HEK293 (cell line): ENCODE data around the gene MBD1.

Experiments used
- CTCF ChIA-PET: fragments of 350-600 bp; formaldehyde crosslinking; extraction: SDS; loops from one replicate; lab custom pipeline; 2021; ENCODE audit warnings: antibody characterized with exemption; lab: Yijun Ruan, JAX
- POLR2A ChIA-PET: fragments of 300-600 bp; formaldehyde crosslinking; extraction: SDS; loops from one replicate; lab custom pipeline; 2020; ENCODE audit warnings: antibody characterized with exemption, inconsistent platforms; lab: Yijun Ruan, JAX
- H3K27ac ChIP-seq: fragments of 200-500 bp; sonication (Bioruptor generic); 2 replicates; pipeline ENCODE4 v1.5.1; 2014; ENCODE audit warnings: low read depth, low read length, control low read depth, inconsistent platforms; ENCODE audit errors: extremely low read depth
- H3K36me3 ChIP-seq, 2 experiments: fragments of 200-500 bp in 1 of 2; sonication (Bioruptor generic) in 1 of 2; 1 replicate in 1 of 2; 2 replicates in 1 of 2; pipeline ENCODE4 v1.5.1; 2014 to 2017; ENCODE audit warnings: inconsistent platforms in 2 of 2, low read length in 2 of 2; ENCODE audit not compliant: control insufficient read depth in 2 of 2, insufficient read depth in 1 of 2
- H3K4me1 ChIP-seq: fragments of 200-500 bp; sonication (Bioruptor generic); 2 replicates; pipeline ENCODE4 v1.5.1; 2014; ENCODE audit warnings: mild to moderate bottlenecking, low read length, inconsistent platforms; ENCODE audit not compliant: control insufficient read depth, insufficient read depth
- H3K4me3 ChIP-seq: 2 replicates; pipeline ENCODE4 v1.5.1; 2011; ENCODE audit warnings: low read depth, mild to moderate bottlenecking, control low read depth, low read length, moderate library complexity
- H3K9me3 ChIP-seq: fragments of 200-500 bp; sonication (Bioruptor generic); 2 replicates; pipeline ENCODE4 v1.5.1; 2014; ENCODE audit warnings: low read depth, low read length, inconsistent platforms; ENCODE audit not compliant: control insufficient read depth, insufficient read depth
- CTCF ChIP-seq: fragments of 450-650 bp; formaldehyde crosslinking; IDR thresholded peaks from 2 replicates; pipeline ENCODE4 v1.5.1; 2016; ENCODE audit warnings: missing biosample characterization, missing genetic modification characterization
- KLF1 ChIP-seq: fragments of 450-650 bp; formaldehyde crosslinking; IDR thresholded peaks from 2 replicates; pipeline ENCODE4 v1.5.1; 2016; ENCODE audit warnings: missing biosample characterization, missing genetic modification characterization
- PRDM1 ChIP-seq: fragments of 450-650 bp; formaldehyde crosslinking; IDR thresholded peaks from 2 replicates; pipeline ENCODE4; 2016; ENCODE audit warnings: missing biosample characterization, missing genetic modification characterization
- SETDB1 ChIP-seq: IDR thresholded peaks from one replicate; pipeline ENCODE4 v1.6.1; 2017; ENCODE audit warnings: mild to moderate bottlenecking, low read length, moderate library complexity, mixed read lengths; ENCODE audit not compliant: insufficient read length
- ZBTB11 ChIP-seq: fragments of 450-650 bp; formaldehyde crosslinking; conservative IDR thresholded peaks from 2 replicates; pipeline ENCODE4 v1.5.1; 2016; ENCODE audit warnings: low read depth, missing biosample characterization, missing genetic modification characterization
- ZBTB48 ChIP-seq: fragments of 450-650 bp; formaldehyde crosslinking; IDR thresholded peaks from 2 replicates; pipeline ENCODE4 v1.5.1; 2016; ENCODE audit warnings: missing biosample characterization, missing genetic modification characterization
- ZBTB49 ChIP-seq: fragments of 450-650 bp; formaldehyde crosslinking; IDR thresholded peaks from 2 replicates; pipeline ENCODE4 v1.5.1; 2016; ENCODE audit warnings: missing biosample characterization, missing genetic modification characterization, low read depth
- ZNF132 ChIP-seq: fragments of 450-650 bp; formaldehyde crosslinking; IDR thresholded peaks from 2 replicates; pipeline ENCODE4 v1.5.1; 2017; ENCODE audit warnings: missing biosample characterization, missing genetic modification characterization, borderline replicate concordance
- ZNF174 ChIP-seq: fragments of 450-650 bp; formaldehyde crosslinking; IDR thresholded peaks from 2 replicates; pipeline ENCODE4 v1.5.0; 2017; ENCODE audit warnings: missing biosample characterization, mild to moderate bottlenecking, missing genetic modification characterization
- ZNF274 ChIP-seq, 2 experiments: fragments of 200-500 bp in 1 of 2; fragments of 450-650 bp in 1 of 2; sonication (Bioruptor generic) in 1 of 2; formaldehyde crosslinking in 1 of 2; IDR thresholded peaks; 2 replicates each; pipeline versions ENCODE4 v1.5.1 to v1.6.1; 2014 to 2016; ENCODE audit warnings: borderline replicate concordance in 1 of 2, inconsistent platforms in 1 of 2, low read length in 1 of 2, missing biosample characterization in 1 of 2, missing genetic modification characterization in 1 of 2
- ZNF311 ChIP-seq: fragments of 450-650 bp; formaldehyde crosslinking; IDR thresholded peaks from 2 replicates; pipeline ENCODE4 v1.5.1; 2017; ENCODE audit warnings: missing biosample characterization, missing genetic modification characterization, borderline replicate concordance
- ZNF354C ChIP-seq: fragments of 450-650 bp; formaldehyde crosslinking; IDR thresholded peaks from 2 replicates; pipeline ENCODE4 v1.5.1; 2016; ENCODE audit warnings: missing biosample characterization, missing genetic modification characterization, low read depth, borderline replicate concordance
- ZNF580 ChIP-seq: fragments of 450-650 bp; formaldehyde crosslinking; IDR thresholded peaks from 2 replicates; pipeline ENCODE4 v1.5.1; 2016; ENCODE audit warnings: missing biosample characterization, missing genetic modification characterization
- ZNF654 ChIP-seq: fragments of 450-650 bp; formaldehyde crosslinking; IDR thresholded peaks from 2 replicates; pipeline ENCODE4 v1.5.1; 2016; ENCODE audit warnings: low read depth, missing biosample characterization, missing genetic modification characterization
- ZNF776 ChIP-seq: fragments of 450-650 bp; formaldehyde crosslinking; IDR thresholded peaks from 2 replicates; pipeline ENCODE4 v1.5.0; 2017; ENCODE audit warnings: missing biosample characterization, missing genetic modification characterization, borderline replicate concordance

Gene MBD1

GRCh38 chr18:50297621-50298442 lies 16.5 kb upstream of the MBD1 start (continued):
- TF ChIP-seq ZBTB49 (tag by site-specific recombination) (no peak), KLF1 (tag by site-specific recombination) (no peak), ZNF354C (no peak), ZBTB11 (peak; percentile 43), ZNF776 (tag by site-specific recombination) (no peak), ZBTB48 (tag by site-specific recombination) (0 out of 2 replicates have a peak, but pooled peaks have one; percentile 26), ZNF274 (IDR thresholded peaks at IDR 0.05; ENCODE audit: low read length) (no peak), ZNF274 (tag by site-specific recombination; IDR thresholded peaks at IDR 0.05; ENCODE audit: borderline replicate concordance) (no peak), ZNF654 (tag by site-specific recombination) (no peak)

- H3K9me3 ChIP-seq, result no peaks in the 10 kb centered on the region
- no peaks in the 10 kb centered on the region for H3K4me1 ChIP-seq
- TF ChIP-seq ZNF174, result no peak
- TF ChIP-seq PRDM1 (tag by site-specific recombination), result no peak
- TF ChIP-seq ZNF776 (tag by site-specific recombination), result no peak
- TF ChIP-seq ZNF654 (tag by site-specific recombination), result no peak
- no peak for TF ChIP-seq ZNF132 (tag by site-specific recombination)
- TF ChIP-seq SETDB1, result no peak
- no peak for TF ChIP-seq ZNF580 (tag by site-specific recombination)
- TF ChIP-seq ZNF311 (tag by site-specific recombination), result no peak
- TF ChIP-seq CTCF, result no peak
- no peak overlapping the region for H3K27ac ChIP-seq
- no peak overlapping the region for H3K4me3 ChIP-seq
- CTCF ChIA-PET, result interaction anchor here (0.7 kb wide), 1 partner anchor 64 kb away, joined by 3 read pairs; no protein-coding TSS in a partner anchor
- POLR2A ChIA-PET, result no interaction called here
- H3K36me3 ChIP-seq, result no peaks in the 10 kb centered on the region
These were observed 11.7 kb upstream of the MBD1 start for GRCh38 chr18:50293039-50293438.
